WTC11 (cell line): ENCODE data around the gene NOL4L. TPM values are rescaled to one million over a fixed set of nuclear protein-coding genes. Genes with fewer than 3 reads are reported as not detected.

ENCODE experiments used
- ATAC-seq: fragments of 200-7000 bp; cut with Tn5 transposase; 2 replicates; pipeline ENCODE4 v1.10.0; 2021; ENCODE audit warnings: mild to moderate bottlenecking, moderate library complexity
- CTCF ChIA-PET: fragments of 300-600 bp; sonication (Branson Sonifier 250); formaldehyde crosslinking; loops from one replicate; lab custom pipeline; 2021; ENCODE audit warnings: antibody characterized with exemption; lab: Charles Lee
- POLR2A ChIA-PET: fragments of 350-600 bp; sonication (Branson Sonifier 250); formaldehyde crosslinking; loops from one replicate; lab custom pipeline; 2021; ENCODE audit warnings: antibody characterized with exemption; lab: Charles Lee
- DNase-seq: peaks from one replicate; pipeline ENCODE4 v3.0.0; 2021; ENCODE audit warnings: low spot score
- H3K27ac Mint-ChIP-seq: 2 replicates; pipeline ENCODE4 v1.8.0; 2021; ENCODE audit warnings: mixed read lengths
- H3K27me3 Mint-ChIP-seq: 2 replicates; pipeline ENCODE4 v1.8.0; 2021; ENCODE audit warnings: low read depth, mild to moderate bottlenecking, moderate library complexity, mixed read lengths
- H3K36me3 Mint-ChIP-seq: 2 replicates; pipeline ENCODE4 v1.8.0; 2021; ENCODE audit warnings: mixed read lengths
- H3K4me1 Mint-ChIP-seq: 2 replicates; pipeline ENCODE4 v1.8.0; 2022; ENCODE audit warnings: mixed read lengths
- H3K4me3 Mint-ChIP-seq: 2 replicates; pipeline ENCODE4 v1.8.0; 2021; ENCODE audit warnings: mild to moderate bottlenecking, moderate library complexity, mixed read lengths
- H3K9me3 Mint-ChIP-seq: 2 replicates; pipeline ENCODE4 v1.8.0; 2021; ENCODE audit warnings: mixed read lengths
- ESRRA ChIP-seq: sonication (generic); formaldehyde crosslinking; IDR thresholded peaks from 2 replicates; pipeline ENCODE4 v1.8.1; 2022; ENCODE audit warnings: mild to moderate bottlenecking, missing genetic modification reagents, borderline replicate concordance
- HMGA2 ChIP-seq: fragments of 250-450 bp; sonication (Bioruptor Pico); IDR thresholded peaks from 2 replicates; pipeline ENCODE4 v1.4.0; 2021; ENCODE audit warnings: mild to moderate bottlenecking, moderate library complexity
- IRF2 ChIP-seq: sonication (generic); formaldehyde crosslinking; IDR thresholded peaks from 2 replicates; pipeline ENCODE4 v1.8.0; 2022; ENCODE audit warnings: low read depth, missing genetic modification reagents, borderline replicate concordance
- NR2C2 ChIP-seq: sonication (generic); formaldehyde crosslinking; IDR thresholded peaks from 2 replicates; pipeline ENCODE4 v1.8.0; 2022; ENCODE audit warnings: mild to moderate bottlenecking, missing genetic modification reagents
- SMAD3 ChIP-seq: sonication (generic); formaldehyde crosslinking; IDR thresholded peaks from 2 replicates; pipeline ENCODE4 v1.8.0; 2022; ENCODE audit warnings: missing genetic modification reagents, mild to moderate bottlenecking, borderline replicate concordance
- TCF7 ChIP-seq: sonication (generic); formaldehyde crosslinking; IDR thresholded peaks from 2 replicates; pipeline ENCODE4 v1.8.0; 2022; ENCODE audit warnings: mild to moderate bottlenecking, low read depth, missing genetic modification reagents, moderate library complexity
- ZNF671 ChIP-seq: fragments of 250-450 bp; sonication (Bioruptor Pico); IDR thresholded peaks from 2 replicates; pipeline ENCODE4 v1.8.0; 2021; ENCODE audit warnings: mild to moderate bottlenecking
- total RNA-seq: library from RNA; stranded (reverse); gene quantifications from 3 replicates; pipeline ENCODE4 v1.2.3, GENCODE V29; 2021
- TF ChIP-seq, protein P1 (sequence below): sonication (generic); formaldehyde crosslinking; IDR thresholded peaks from 2 replicates; pipeline ENCODE4 v1.8.0; 2022; ENCODE audit warnings: mild to moderate bottlenecking, missing genetic modification reagents
- TF ChIP-seq, protein P2 (sequence below): fragments of 200-600 bp; IDR thresholded peaks from 2 replicates; pipeline ENCODE4 v1.8.0; 2022; ENCODE audit warnings: antibody characterized with exemption
- TF ChIP-seq, protein P3 (sequence below): sonication (generic); formaldehyde crosslinking; IDR thresholded peaks from 2 replicates; pipeline ENCODE4 v1.8.1; 2023; ENCODE audit warnings: mild to moderate bottlenecking, missing genetic modification reagents, borderline replicate concordance

Gene NOL4L
- total RNA-seq, 1 experiment from 2014 or later, result 29.0 TPM

DNA sequence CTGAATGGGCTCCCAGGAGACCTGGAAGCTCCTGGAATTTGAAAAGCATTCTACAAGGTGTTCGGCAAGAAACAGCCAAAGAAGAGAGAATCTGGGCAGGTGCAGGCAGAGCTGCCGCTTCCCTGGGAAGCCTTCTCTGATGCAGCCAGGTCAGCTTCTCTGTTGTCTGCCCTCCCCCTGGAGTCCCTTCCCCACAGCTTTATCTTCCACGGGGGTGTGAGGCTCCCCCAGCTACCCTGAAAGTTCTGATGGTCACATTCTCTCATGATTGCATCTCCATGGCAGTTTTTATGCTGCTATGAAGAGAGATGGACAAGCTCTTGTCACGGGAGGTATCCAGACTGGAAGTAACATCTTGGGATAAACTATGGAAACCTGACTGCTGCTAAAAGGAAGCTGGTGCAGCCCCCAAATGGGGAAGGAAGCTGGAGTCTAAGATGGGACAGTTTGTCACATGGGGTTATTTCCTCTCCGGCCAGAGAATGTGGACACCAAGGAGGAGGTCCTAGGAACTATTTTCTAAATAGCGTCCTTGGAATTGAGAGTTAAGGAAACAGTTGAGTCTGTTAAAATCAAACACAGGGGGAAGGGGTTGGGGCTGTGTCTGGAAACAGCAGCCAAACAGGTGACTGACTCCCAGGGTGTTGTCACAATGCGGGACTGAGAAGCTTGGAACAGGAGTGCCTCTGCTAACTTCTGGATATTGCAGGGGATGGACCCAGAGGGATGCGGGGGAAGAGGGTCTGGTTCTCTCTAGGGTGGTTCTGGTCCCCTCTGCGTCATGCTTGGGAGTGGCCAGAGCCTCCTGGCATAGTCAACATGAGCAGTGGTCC lies 135.9 kb downstream of the NOL4L start (continued):
- TF ChIP-seq, protein P1, sequence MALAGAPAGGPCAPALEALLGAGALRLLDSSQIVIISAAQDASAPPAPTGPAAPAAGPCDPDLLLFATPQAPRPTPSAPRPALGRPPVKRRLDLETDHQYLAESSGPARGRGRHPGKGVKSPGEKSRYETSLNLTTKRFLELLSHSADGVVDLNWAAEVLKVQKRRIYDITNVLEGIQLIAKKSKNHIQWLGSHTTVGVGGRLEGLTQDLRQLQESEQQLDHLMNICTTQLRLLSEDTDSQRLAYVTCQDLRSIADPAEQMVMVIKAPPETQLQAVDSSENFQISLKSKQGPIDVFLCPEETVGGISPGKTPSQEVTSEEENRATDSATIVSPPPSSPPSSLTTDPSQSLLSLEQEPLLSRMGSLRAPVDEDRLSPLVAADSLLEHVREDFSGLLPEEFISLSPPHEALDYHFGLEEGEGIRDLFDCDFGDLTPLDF (CRISPR knock-in tag), result no peak
- TF ChIP-seq, protein P2, sequence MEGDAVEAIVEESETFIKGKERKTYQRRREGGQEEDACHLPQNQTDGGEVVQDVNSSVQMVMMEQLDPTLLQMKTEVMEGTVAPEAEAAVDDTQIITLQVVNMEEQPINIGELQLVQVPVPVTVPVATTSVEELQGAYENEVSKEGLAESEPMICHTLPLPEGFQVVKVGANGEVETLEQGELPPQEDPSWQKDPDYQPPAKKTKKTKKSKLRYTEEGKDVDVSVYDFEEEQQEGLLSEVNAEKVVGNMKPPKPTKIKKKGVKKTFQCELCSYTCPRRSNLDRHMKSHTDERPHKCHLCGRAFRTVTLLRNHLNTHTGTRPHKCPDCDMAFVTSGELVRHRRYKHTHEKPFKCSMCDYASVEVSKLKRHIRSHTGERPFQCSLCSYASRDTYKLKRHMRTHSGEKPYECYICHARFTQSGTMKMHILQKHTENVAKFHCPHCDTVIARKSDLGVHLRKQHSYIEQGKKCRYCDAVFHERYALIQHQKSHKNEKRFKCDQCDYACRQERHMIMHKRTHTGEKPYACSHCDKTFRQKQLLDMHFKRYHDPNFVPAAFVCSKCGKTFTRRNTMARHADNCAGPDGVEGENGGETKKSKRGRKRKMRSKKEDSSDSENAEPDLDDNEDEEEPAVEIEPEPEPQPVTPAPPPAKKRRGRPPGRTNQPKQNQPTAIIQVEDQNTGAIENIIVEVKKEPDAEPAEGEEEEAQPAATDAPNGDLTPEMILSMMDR, result no peak
- TF ChIP-seq, all 79 proteins: peak for 0

DNA sequence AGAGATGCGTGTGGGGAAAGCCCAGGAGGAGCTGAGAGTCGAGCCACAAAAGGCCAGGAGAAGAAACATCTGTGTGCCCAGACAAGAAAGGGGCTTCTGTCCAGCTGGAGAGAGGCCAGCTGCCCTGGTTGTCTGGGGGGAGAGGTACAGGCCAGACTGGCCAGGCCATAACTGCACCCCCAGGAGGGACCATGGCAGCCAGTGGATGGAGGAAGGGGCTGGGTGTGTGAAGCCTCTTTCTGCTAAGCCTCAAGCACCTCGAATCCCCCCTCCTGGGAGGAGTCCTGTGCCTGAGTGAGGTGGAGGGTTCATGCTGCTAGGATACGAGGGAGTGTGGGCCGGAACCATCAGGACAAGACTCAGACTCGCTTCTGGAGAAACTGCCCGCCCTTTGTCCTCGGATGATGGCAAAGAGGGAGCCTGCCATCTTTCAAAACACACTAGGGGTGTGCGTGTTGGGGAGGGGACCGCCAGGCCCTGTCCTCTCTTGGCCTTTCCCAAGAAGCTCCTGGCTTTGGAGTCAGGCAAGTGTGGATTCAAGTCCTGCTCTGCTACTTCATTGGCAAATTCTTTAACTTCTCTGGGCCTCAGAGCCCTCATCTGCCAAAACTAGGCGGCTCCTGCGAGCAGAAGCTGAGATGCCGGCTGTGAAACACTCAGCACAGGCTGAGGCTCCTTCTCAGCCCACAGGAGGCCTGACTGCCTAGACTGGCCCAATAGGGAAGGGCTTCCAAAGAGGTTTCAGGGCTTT lies 136.7 kb downstream of the NOL4L start:
- POLR2A ChIA-PET, result no interaction called here
- H3K27ac Mint-ChIP-seq, result no peak overlapping the region
- DNase-seq, result peak; percentile 6
- TF ChIP-seq, protein P2, result no peak
- TF ChIP-seq SMAD3 (CRISPR knock-in tag) (no peak), ZNF671 (CRISPR knock-in tag) (no peak), HMGA2 (no peak), NR2C2 (CRISPR knock-in tag) (no peak), IRF2 (CRISPR knock-in tag) (no peak), TCF7 (CRISPR knock-in tag) (no peak), ESRRA (CRISPR knock-in tag) (no peak)
- TF ChIP-seq, protein P3, sequence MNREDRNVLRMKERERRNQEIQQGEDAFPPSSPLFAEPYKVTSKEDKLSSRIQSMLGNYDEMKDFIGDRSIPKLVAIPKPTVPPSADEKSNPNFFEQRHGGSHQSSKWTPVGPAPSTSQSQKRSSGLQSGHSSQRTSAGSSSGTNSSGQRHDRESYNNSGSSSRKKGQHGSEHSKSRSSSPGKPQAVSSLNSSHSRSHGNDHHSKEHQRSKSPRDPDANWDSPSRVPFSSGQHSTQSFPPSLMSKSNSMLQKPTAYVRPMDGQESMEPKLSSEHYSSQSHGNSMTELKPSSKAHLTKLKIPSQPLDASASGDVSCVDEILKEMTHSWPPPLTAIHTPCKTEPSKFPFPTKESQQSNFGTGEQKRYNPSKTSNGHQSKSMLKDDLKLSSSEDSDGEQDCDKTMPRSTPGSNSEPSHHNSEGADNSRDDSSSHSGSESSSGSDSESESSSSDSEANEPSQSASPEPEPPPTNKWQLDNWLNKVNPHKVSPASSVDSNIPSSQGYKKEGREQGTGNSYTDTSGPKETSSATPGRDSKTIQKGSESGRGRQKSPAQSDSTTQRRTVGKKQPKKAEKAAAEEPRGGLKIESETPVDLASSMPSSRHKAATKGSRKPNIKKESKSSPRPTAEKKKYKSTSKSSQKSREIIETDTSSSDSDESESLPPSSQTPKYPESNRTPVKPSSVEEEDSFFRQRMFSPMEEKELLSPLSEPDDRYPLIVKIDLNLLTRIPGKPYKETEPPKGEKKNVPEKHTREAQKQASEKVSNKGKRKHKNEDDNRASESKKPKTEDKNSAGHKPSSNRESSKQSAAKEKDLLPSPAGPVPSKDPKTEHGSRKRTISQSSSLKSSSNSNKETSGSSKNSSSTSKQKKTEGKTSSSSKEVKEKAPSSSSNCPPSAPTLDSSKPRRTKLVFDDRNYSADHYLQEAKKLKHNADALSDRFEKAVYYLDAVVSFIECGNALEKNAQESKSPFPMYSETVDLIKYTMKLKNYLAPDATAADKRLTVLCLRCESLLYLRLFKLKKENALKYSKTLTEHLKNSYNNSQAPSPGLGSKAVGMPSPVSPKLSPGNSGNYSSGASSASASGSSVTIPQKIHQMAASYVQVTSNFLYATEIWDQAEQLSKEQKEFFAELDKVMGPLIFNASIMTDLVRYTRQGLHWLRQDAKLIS (CRISPR knock-in tag), result no peak
- H3K4me3 Mint-ChIP-seq, result no peak overlapping the region
- peaks cover 30% of the 10 kb centered on the region for H3K36me3 Mint-ChIP-seq
- H3K4me1 Mint-ChIP-seq, result peaks cover 8% of the 10 kb centered on the region
- H3K27me3 Mint-ChIP-seq, result no peaks in the 10 kb centered on the region
- CTCF ChIA-PET, result interaction anchor here (0.8 to 3.0 kb wide), 2 partner anchors 8 to 9 kb away, joined by 4 to 19 read pairs; no protein-coding TSS in a partner anchor
- no peaks in the 10 kb centered on the region for H3K9me3 Mint-ChIP-seq
- no peak for ATAC-seq
